ENCODE measurements around the gene TCF3.

TCF3 gene

DNA sequence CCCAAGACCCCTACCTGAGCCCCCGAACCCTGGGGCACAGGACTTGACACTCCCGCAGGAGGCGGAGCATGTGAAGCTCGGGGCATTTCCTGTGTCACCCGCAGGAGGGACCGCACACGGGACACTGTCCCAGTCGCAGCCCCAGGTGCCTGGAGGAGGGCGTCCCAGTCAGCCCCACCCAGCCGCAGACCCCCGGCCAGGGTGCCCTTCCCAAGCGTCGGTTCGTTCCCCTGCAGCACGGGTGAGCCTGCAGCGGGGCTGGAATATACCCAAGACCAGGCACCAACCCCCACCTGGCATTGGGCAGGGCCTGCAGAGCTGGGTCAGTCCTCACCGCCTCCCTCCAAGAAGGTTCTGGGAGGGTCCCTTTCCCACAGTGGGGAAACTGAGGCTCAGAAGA, 21.6 kb downstream of the TCF3 start:
- no peak overlapping the region for H3K27ac Mint-ChIP-seq
- H3K27me3 Mint-ChIP-seq (ENCODE audit: low read depth), result no peaks in the 10 kb centered on the region
- TF ChIP-seq CTCF (IDR thresholded peaks at IDR 0.05; ENCODE audit: unreplicated experiment in 3 of 3), result no peak
- no peaks in the 10 kb centered on the region for H3K9me3 Mint-ChIP-seq
- peaks cover 28% of the 10 kb centered on the region for H3K36me3 Mint-ChIP-seq (ENCODE audit: low read depth)
- H3K4me1 Mint-ChIP-seq, result no peaks in the 10 kb centered on the region
- no peak overlapping the region for H3K4me3 Mint-ChIP-seq

GRCh38 chr19:1630012-1630411, 22.4 kb downstream of the TCF3 start:
- H3K36me3 Mint-ChIP-seq (ENCODE audit: low read depth), result peaks cover 22% of the 10 kb centered on the region
- no peaks in the 10 kb centered on the region for H3K4me1 Mint-ChIP-seq
- H3K9me3 Mint-ChIP-seq, result no peaks in the 10 kb centered on the region
- no peak for TF ChIP-seq CTCF (IDR thresholded peaks at IDR 0.05; ENCODE audit: unreplicated experiment in 3 of 3)
- H3K27ac Mint-ChIP-seq, result no peak overlapping the region
- no peaks in the 10 kb centered on the region for H3K27me3 Mint-ChIP-seq (ENCODE audit: low read depth)
- no peak overlapping the region for H3K4me3 Mint-ChIP-seq

- Mint-ChIP-seq H3K27me3 (ENCODE audit: low read depth) (no peaks in the 10 kb centered on the region), H3K27ac (no peak overlapping the region), H3K4me1 (no peaks in the 10 kb centered on the region), H3K4me3 (no peak overlapping the region), H3K36me3 (ENCODE audit: low read depth) (peaks cover 22% of the 10 kb centered on the region), H3K9me3 (no peaks in the 10 kb centered on the region)
- no peak for TF ChIP-seq CTCF (IDR thresholded peaks at IDR 0.05; ENCODE audit: unreplicated experiment in 3 of 3)
Observed at GRCh38 chr19:1629256-1629808, 23.1 kb downstream of the TCF3 start.

- Mint-ChIP-seq H3K4me1 (no peaks in the 10 kb centered on the region), H3K9me3 (no peaks in the 10 kb centered on the region), H3K36me3 (ENCODE audit: low read depth) (peaks cover 22% of the 10 kb centered on the region), H3K4me3 (no peak overlapping the region), H3K27me3 (ENCODE audit: low read depth) (no peaks in the 10 kb centered on the region), H3K27ac (no peak overlapping the region)
- no peak for TF ChIP-seq CTCF (IDR thresholded peaks at IDR 0.05; ENCODE audit: unreplicated experiment in 3 of 3)
Observed at GRCh38 chr19:1627194-1627593, 25.2 kb downstream of the TCF3 start.

GRCh38 chr19:1626417-1627010, 25.9 kb downstream of the TCF3 start:
- Mint-ChIP-seq H3K4me1 (no peaks in the 10 kb centered on the region), H3K27me3 (ENCODE audit: low read depth) (no peaks in the 10 kb centered on the region)

More at GRCh38 chr19:1626417-1627010, 25.9 kb downstream of the TCF3 start:
- no peaks in the 10 kb centered on the region for H3K9me3 Mint-ChIP-seq
- H3K36me3 Mint-ChIP-seq (ENCODE audit: low read depth), result peaks cover 22% of the 10 kb centered on the region
- no peak for TF ChIP-seq CTCF (IDR thresholded peaks at IDR 0.05; ENCODE audit: unreplicated experiment in 3 of 3)
- no peak overlapping the region for H3K27ac Mint-ChIP-seq
- H3K4me3 Mint-ChIP-seq, result no peak overlapping the region

Data from nephron (organoid).